DND-41 (cell line): ENCODE results near the gene LRRN2.

ENCODE experiments used
- ATAC-seq: fragments of 200-7000 bp; cut with Tn5 transposase; 3 replicates; pipeline ENCODE4 v1.9.1; 2021; ENCODE audit warnings: low read depth; ENCODE audit not compliant: insufficient read depth
- DNase-seq: peaks from one replicate; pipeline ENCODE4 v3.0.0-alpha.2; 2020
- H2AFZ ChIP-seq: 2 replicates; pipeline ENCODE4 v1.6.0; 2012; ENCODE audit warnings: low read depth, low read length
- H3K27ac ChIP-seq: 2 replicates; pipeline ENCODE4 v1.5.1; 2012; ENCODE audit warnings: low read length, inconsistent platforms
- H3K27me3 ChIP-seq: fragments of 200-600 bp; sonication (generic); 2 replicates; pipeline ENCODE4 v1.6.0; 2012; ENCODE audit warnings: low read length, mild to moderate bottlenecking, inconsistent platforms; ENCODE audit not compliant: insufficient read depth, poor library complexity
- H3K36me3 ChIP-seq: 2 replicates; pipeline ENCODE4 v1.5.1; 2012; ENCODE audit warnings: low read length, inconsistent platforms; ENCODE audit not compliant: insufficient read depth
- H3K4me1 ChIP-seq: 2 replicates; pipeline ENCODE4 v1.5.1; 2012; ENCODE audit warnings: mild to moderate bottlenecking, low read length; ENCODE audit not compliant: insufficient read depth
- H3K4me2 ChIP-seq: 2 replicates; pipeline ENCODE4 v1.6.0; 2012; ENCODE audit warnings: mild to moderate bottlenecking, moderate library complexity, low read length, inconsistent platforms; ENCODE audit not compliant: insufficient read depth
- H3K4me3 ChIP-seq, 2 experiments: fragments of 200-600 bp in 1 of 2; shearing (Covaris generic) in 1 of 2; 2 replicates each; pipeline ENCODE4 v1.5.1; 2012 to 2016; ENCODE audit warnings: inconsistent platforms in 2 of 2, low read length in 2 of 2, mild to moderate bottlenecking in 2 of 2, low read depth in 1 of 2, moderate library complexity in 1 of 2
- H3K79me2 ChIP-seq: 2 replicates; pipeline ENCODE4 v1.6.0; 2012; ENCODE audit warnings: low read length, inconsistent platforms; ENCODE audit not compliant: insufficient read depth
- H3K9ac ChIP-seq: 2 replicates; pipeline ENCODE4 v1.6.0; 2012; ENCODE audit warnings: low read depth, mild to moderate bottlenecking, inconsistent platforms, low read length, moderate library complexity
- H3K9me3 ChIP-seq: 2 replicates; pipeline ENCODE4 v1.5.1; 2012; ENCODE audit warnings: low read length, moderate library complexity, mild to moderate bottlenecking, inconsistent platforms; ENCODE audit not compliant: insufficient read depth, severe bottlenecking
- H4K20me1 ChIP-seq: 2 replicates; pipeline ENCODE4 v1.6.0; 2012; ENCODE audit warnings: low read length; ENCODE audit not compliant: insufficient read depth
- CTCF ChIP-seq: IDR thresholded peaks from 2 replicates; pipeline ENCODE4 v1.5.1; 2012; ENCODE audit warnings: borderline replicate concordance, low read length, moderate library complexity, mild to moderate bottlenecking; ENCODE audit not compliant: poor library complexity, severe bottlenecking; ENCODE audit errors: extremely low read depth
- EZH2 ChIP-seq: IDR thresholded peaks from 3 replicates; pipeline ENCODE4 v1.6.1; 2012; ENCODE audit warnings: borderline replicate concordance, low read depth, mild to moderate bottlenecking, moderate library complexity, low read length, inconsistent platforms; ENCODE audit not compliant: severe bottlenecking

The LRRN2 gene

GRCh38 chr1:204705493-204705811, 19.9 kb upstream of the LRRN2 start:
- H3K9me3 ChIP-seq = no peaks in the 10 kb centered on the region
- peaks cover 4% of the 10 kb centered on the region; the same call in 1 of the 2 replicates for H4K20me1 ChIP-seq
- no peak for ATAC-seq
- no peaks in the 10 kb centered on the region for H3K79me2 ChIP-seq
- H3K27me3 ChIP-seq = peaks cover 22% of the 10 kb centered on the region
- no peak overlapping the region for H3K4me2 ChIP-seq
- H3K36me3 ChIP-seq = no peaks in the 10 kb centered on the region
- H3K9ac ChIP-seq = no peak overlapping the region
- DNase-seq = no peak
- no peaks in the 10 kb centered on the region for H3K4me1 ChIP-seq
- no peak overlapping the region for H2AFZ ChIP-seq
- H3K4me3 ChIP-seq = no peak overlapping the region
- H3K27ac ChIP-seq = no peak overlapping the region
- no peak for TF ChIP-seq EZH2
- TF ChIP-seq CTCF = no peak

- no peak overlapping the region for H3K27ac ChIP-seq
- no peak overlapping the region for H3K9ac ChIP-seq
- no peak overlapping the region for H2AFZ ChIP-seq
- H3K79me2 ChIP-seq = no peaks in the 10 kb centered on the region
- no peak overlapping the region for H3K4me2 ChIP-seq
- no peaks in the 10 kb centered on the region for H3K4me1 ChIP-seq
- TF ChIP-seq EZH2 = no peak
- TF ChIP-seq CTCF = no peak
- ATAC-seq = no peak
- no peaks in the 10 kb centered on the region for H3K36me3 ChIP-seq
- no peak for DNase-seq
- peaks cover 4% of the 10 kb centered on the region; the same call in 1 of the 2 replicates for H4K20me1 ChIP-seq
- H3K27me3 ChIP-seq = peaks cover 19% of the 10 kb centered on the region
- H3K9me3 ChIP-seq = no peaks in the 10 kb centered on the region
- no peak overlapping the region for H3K4me3 ChIP-seq
Observed at GRCh38 chr1:204704794-204705492, 19.4 kb upstream of the LRRN2 start.

- Histone ChIP-seq H3K4me1 (no peaks in the 10 kb centered on the region), H3K27ac (no peak overlapping the region), H2AFZ (no peak overlapping the region), H3K4me2 (no peak overlapping the region), H3K9me3 (no peaks in the 10 kb centered on the region), H4K20me1 (peaks cover 4% of the 10 kb centered on the region; the same call in 1 of the 2 replicates), H3K4me3 (no peak overlapping the region), H3K36me3 (no peaks in the 10 kb centered on the region), H3K79me2 (no peaks in the 10 kb centered on the region), H3K9ac (no peak overlapping the region), H3K27me3 (peaks cover 10% of the 10 kb centered on the region)
- TF ChIP-seq EZH2 (no peak), CTCF (no peak)
- no peak for ATAC-seq
- no peak for DNase-seq
Observed at GRCh38 chr1:204703826-204704612, 18.5 kb upstream of the LRRN2 start.
